ENCODE data around the gene PAMR1. TPM values are rescaled to one million over a fixed set of nuclear protein-coding genes. Genes with fewer than 3 reads are reported as not detected.
A peak's percentile ranks its signal among the peaks of the same experiment; 100 is the strongest.

PAMR1 gene
- total RNA-seq, 4 donors from 2014 or later = 13.3 to 25.8 (median 14.6) TPM

GRCh38 chr11:35413598-35413997, 111.8 kb downstream of the PAMR1 start:
- H3K4me1 ChIP-seq = peaks cover 6% of the 10 kb centered on the region
- H3K27ac ChIP-seq = no peak overlapping the region
- H3K9me3 ChIP-seq = no peaks in the 10 kb centered on the region
- H3K4me3 ChIP-seq = no peak overlapping the region
- peaks cover 26% of the 10 kb centered on the region for H3K27me3 ChIP-seq
- H3K36me3 ChIP-seq = no peaks in the 10 kb centered on the region
- WGBS = 74% methylated on average over 3 of the region's 3 CpGs
- TF ChIP-seq CTCF (IDR thresholded peaks at IDR 0.05) (no peak), POLR2AphosphoS5 (IDR thresholded peaks at IDR 0.05) (no peak), POLR2A (IDR thresholded peaks at IDR 0.05) (no peak), EP300 (IDR thresholded peaks at IDR 0.05) (no peak)
- no peak for DNase-seq (ENCODE audit: low spot score in 2 of 2)

GRCh38 chr11:35412285-35412684, 113.1 kb downstream of the PAMR1 start:
- TF ChIP-seq CTCF (IDR thresholded peaks at IDR 0.05) (peak in 1 of 2 donors; percentile 7), POLR2A (IDR thresholded peaks at IDR 0.05) (no peak)
- 85% methylated on average over 2 of the region's 2 CpGs for WGBS
- Histone ChIP-seq H3K4me1 (no peaks in the 10 kb centered on the region), H3K36me3 (no peaks in the 10 kb centered on the region), H3K27me3 (peaks cover 13% of the 10 kb centered on the region), H3K9me3 (no peaks in the 10 kb centered on the region), H3K4me3 (no peak overlapping the region), H3K27ac (no peak overlapping the region)
- no peak for DNase-seq (ENCODE audit: low spot score in 2 of 2)

GRCh38 chr11:35407041-35407440, 118.4 kb downstream of the PAMR1 start:
- H3K4me1 ChIP-seq = no peaks in the 10 kb centered on the region
- WGBS = 91% methylated on average over 1 of the region's 1 CpG
- H3K27ac ChIP-seq = no peak overlapping the region
- H3K4me3 ChIP-seq = no peak overlapping the region
- H3K27me3 ChIP-seq = no peaks in the 10 kb centered on the region
- H3K9me3 ChIP-seq = no peaks in the 10 kb centered on the region
- no peak for DNase-seq (ENCODE audit: low spot score in 2 of 2)
- TF ChIP-seq POLR2A (IDR thresholded peaks at IDR 0.05) (no peak), CTCF (IDR thresholded peaks at IDR 0.05) (no peak), POLR2AphosphoS5 (IDR thresholded peaks at IDR 0.05) (no peak), EP300 (IDR thresholded peaks at IDR 0.05) (no peak)
- no peaks in the 10 kb centered on the region for H3K36me3 ChIP-seq

GRCh38 chr11:35404388-35404775, 121.0 kb downstream of the PAMR1 start:
- WGBS = 81% methylated on average over 7 of the region's 7 CpGs
- Histone ChIP-seq H3K27ac (no peak overlapping the region), H3K27me3 (no peaks in the 10 kb centered on the region), H3K9me3 (no peaks in the 10 kb centered on the region), H3K4me3 (no peak overlapping the region), H3K36me3 (no peaks in the 10 kb centered on the region), H3K4me1 (no peaks in the 10 kb centered on the region)
- DNase-seq (ENCODE audit: low spot score in 2 of 2) = no peak
- TF ChIP-seq POLR2AphosphoS5 (IDR thresholded peaks at IDR 0.05) (no peak), CTCF (IDR thresholded peaks at IDR 0.05) (peak; percentile 13 to 19), EP300 (IDR thresholded peaks at IDR 0.05) (no peak), POLR2A (IDR thresholded peaks at IDR 0.05) (no peak)

- WGBS = 77% methylated on average over 7 of the region's 7 CpGs
- H3K9me3 ChIP-seq = no peaks in the 10 kb centered on the region
- no peak overlapping the region for H3K27ac ChIP-seq
- DNase-seq (ENCODE audit: low spot score in 2 of 2) = no peak
- H3K36me3 ChIP-seq = no peaks in the 10 kb centered on the region
- H3K4me1 ChIP-seq = no peaks in the 10 kb centered on the region
- H3K27me3 ChIP-seq = no peaks in the 10 kb centered on the region
- TF ChIP-seq CTCF (IDR thresholded peaks at IDR 0.05) = no peak
- no peak for TF ChIP-seq EP300 (IDR thresholded peaks at IDR 0.05)
- no peak for TF ChIP-seq POLR2AphosphoS5 (IDR thresholded peaks at IDR 0.05)
- no peak for TF ChIP-seq POLR2A (IDR thresholded peaks at IDR 0.05)
- no peak overlapping the region for H3K4me3 ChIP-seq
These were observed 121.5 kb downstream of the PAMR1 start for GRCh38 chr11:35403765-35404387.
